Neural progenitor cell (in vitro differentiated cells): Measurements from ENCODE around the gene TRIM58.

Source experiments
- CTCF ChIP-seq: fragments of 200-600 bp; sonication (generic); IDR thresholded peaks from 2 replicates; pipeline ENCODE4 v1.5.1; 2017; ENCODE audit warnings: antibody characterized with exemption, mild to moderate bottlenecking
- EZH2 ChIP-seq: fragments of 200-600 bp; sonication (generic); IDR thresholded peaks from 2 replicates; pipeline ENCODE4 v1.6.1; 2017; ENCODE audit warnings: antibody characterized with exemption, mild to moderate bottlenecking, moderate library complexity
- EZH2phosphoT487 ChIP-seq: fragments of 200-600 bp; sonication (generic); IDR thresholded peaks from 2 replicates; pipeline ENCODE4 v1.6.1; 2017; ENCODE audit warnings: antibody characterized with exemption

GRCh38 chr1:247857069-247857984, at the start of gene TRIM58:
- no peak for TF ChIP-seq CTCF
- TF ChIP-seq EZH2, result no peak
- no peak for TF ChIP-seq EZH2phosphoT487
